ENCODE data around the gene EEFSEC.

Gene EEFSEC

DNA sequence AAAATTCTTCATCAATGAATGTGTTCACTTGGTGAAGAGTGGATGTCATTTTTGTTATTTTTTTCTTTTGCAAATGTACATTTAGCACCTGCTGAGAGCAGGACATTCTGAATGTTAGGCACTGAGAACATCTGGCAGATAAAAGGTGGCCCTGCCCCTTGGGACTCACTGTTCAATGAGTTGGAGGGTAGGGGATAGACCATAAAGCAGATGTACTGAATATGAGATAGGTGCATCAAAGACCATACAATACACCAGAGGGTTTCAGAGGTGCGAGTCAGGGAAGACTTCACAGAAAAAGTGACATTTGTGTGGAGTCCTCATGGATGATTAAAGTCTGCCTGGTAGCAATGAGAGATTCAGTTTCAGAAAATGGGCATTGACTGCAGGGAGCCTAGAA, 34.2 kb downstream of the EEFSEC start:
- no peak for DNase-seq

DNA sequence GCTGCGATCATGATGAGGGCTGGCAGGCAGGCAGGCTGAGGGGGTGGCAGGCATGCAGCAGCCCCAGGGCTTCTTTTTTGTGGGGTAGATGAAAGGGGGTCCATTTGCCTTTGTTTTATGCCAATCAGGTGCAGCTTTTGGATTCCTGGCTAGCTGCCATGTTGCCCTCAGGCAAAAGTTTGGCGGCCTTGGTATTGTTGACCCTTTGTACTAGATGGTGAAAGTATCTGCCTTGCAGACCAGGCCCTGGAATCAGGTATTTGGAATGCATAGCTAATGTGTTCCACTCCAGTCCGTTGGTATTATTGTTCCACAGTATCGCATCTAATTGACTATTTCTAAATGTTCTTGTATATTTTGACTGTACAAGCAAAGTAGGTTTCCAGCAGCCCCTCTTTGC, 35.0 kb downstream of the EEFSEC start:
- DNase-seq: no peak

DNA sequence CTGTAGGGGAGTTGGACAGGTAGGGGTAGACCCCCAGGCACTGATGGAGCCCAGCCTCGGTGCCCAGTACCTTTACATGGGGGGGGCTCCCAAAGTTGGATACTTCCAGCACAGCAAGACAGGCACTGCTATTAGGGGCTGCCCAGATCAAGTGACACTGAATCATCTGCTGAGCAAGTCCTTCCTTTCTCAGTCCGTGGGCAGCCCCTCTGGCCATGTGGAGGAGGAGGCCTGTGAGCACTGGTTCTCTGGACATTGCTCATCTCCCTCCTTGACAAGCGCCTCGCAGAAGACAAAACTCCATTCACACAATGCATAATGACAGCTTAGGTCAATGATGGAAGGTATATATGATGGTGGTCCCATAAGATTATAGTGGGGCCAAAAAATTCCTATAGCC, 35.7 kb downstream of the EEFSEC start:
- no peak for DNase-seq

DNA sequence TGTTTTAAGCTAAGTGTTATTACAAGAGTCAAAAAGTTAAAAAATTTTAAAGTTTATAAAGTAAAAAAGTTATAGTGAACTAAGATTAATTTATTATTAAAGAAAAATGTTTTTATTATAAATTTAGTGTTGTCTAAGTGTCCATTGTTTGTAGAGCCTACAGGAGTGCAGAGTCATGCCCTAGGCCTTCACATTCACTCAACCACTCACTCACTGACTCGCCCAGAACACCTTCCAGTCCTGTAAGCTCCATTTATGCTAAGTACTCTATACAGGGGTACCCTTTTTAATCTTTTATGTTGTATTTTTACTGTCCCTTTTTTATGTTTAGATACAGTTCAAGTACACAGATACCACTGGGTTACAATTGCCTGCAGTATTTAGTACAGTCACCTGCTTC, 37.2 kb downstream of the EEFSEC start:
- DNase-seq: no peak

DNA sequence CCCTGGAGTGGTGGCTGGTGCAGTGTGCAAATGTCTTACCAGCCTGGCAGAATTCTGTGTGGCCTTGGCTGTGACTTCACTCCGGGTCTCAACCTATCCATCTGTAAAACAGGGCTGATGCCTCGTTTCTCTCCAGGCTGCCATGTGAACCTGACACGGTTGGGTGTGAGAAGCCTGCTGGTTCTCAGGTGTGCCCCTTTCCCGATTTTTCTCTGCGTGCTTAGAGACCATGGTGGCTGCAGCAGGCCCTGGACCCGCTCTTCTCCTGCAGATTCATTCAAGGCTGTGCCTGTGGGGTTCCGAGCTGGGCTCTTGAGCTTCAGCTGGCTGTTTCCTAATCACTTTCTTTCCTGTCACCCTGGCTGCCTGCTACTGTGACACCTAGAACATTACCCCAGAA, 38.9 kb downstream of the EEFSEC start:
- no peak for DNase-seq

DNA sequence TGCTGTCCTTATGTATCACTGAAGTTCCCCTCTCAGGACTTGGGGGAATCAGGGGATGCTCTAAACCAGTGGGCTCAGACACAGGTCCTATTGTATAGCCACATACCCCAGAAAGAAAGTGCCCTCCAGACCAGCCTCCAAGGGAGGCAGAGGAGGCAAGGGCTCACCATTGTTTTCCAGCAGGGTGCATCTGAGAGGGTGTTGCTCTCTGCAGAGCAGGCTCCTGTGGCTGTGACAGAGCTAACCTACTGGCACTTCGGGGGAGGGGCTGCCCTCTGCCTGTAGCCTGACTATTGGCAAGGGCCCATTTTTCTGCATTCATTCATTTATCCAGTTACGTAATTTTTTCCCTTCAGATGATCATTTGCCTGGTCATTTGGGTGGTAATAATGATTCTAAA, 39.9 kb downstream of the EEFSEC start:
- no peak for DNase-seq

DNA sequence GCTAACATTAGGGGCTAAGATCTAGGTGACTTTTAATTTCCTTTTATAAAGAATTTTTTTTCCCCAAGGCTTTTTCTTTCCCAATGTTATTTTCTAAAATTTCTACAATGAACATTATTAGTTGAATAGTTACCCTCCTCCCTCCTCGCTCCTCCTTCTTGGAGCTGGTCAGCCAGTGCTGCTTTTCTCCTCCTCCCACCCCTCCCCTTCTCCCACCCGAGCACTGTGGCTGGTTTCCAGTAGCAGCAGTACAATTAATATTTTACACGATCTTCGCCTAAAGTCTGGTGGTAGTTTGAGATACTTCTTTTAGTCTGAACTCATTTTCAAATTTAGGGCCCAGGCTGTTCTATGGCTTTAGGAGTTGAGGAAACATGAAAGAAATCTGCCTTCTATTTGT, 41.6 kb downstream of the EEFSEC start:
- no peak for DNase-seq

DNA sequence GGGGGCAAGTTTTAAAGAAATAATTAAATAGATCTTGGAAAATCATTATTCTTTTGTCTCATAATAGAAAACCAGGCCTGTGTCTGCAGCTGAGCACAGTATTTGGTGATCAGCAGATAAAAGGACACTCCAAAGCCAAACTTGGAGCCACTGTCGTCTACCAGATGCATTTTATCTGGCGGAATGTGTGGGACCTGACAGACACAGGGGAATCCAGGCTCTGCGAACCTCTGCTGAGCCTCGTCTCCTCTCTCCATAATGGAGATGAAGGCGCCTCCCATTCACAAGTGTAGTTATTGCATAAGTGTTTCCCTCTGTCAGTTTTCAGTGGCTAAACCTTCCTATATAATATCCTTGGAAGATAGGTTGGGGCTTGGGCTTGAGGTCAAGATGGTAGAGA, 42.1 kb downstream of the EEFSEC start:
- no peak for DNase-seq

DNA sequence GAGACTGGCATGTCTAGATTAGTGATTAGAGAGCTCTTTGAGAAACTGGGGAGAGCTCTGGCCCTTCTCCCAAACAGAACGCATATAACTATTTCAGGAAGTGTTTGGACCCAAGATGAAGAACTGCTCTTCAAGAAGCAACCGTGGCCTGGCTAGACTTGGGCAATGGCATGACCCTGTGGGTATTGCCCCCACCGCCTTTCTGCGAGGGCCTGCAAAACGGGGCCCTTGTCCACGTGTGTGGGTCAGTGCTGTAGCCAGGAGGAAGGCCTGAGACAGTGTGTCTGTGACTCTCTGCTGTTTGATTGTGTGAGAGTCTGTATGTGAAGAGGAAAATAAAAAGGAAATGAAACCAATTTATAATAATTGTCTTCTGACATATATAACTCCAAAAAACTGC, 42.5 kb downstream of the EEFSEC start:
- DNase-seq: no peak

DNA sequence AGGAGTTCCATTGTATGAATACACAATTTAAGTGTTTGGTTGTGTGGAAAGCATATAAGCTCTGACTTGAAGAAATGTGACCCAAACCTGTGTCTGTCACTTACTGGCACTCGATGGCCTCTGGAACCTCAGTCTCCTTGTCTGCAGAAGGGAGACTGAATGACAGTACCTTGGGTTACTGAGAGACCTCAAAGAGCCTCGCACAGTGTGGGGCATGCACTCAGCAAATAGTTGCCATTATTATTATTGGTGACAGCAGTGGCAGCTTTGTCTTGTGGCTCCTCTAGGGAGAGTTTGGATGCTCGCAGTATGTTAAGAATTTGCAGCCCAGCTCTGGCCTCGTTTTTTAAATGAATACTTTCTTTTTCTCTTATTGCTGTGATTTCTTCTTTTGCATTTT, 43.4 kb downstream of the EEFSEC start:
- no peak for DNase-seq

DNA sequence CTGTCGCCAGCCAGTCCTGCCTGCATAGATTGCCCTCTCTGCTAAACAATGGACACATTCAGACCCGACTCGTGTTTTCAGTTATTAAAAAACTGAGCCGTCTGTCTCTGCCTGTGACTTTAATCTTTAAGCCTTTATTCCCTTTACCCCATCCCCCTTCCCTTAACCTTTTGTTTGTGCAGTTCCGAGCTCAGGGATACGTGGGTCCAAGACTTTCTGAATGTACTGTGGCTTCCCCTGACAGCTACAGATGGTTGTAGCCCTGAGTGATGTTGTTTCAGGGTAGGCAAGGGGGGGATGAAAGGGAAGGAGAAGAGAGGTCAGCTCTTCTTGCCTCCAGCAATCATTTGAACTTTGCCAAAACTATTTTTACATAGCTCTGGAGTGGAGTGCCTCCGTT, 44.6 kb downstream of the EEFSEC start:
- no peak for DNase-seq

DNA sequence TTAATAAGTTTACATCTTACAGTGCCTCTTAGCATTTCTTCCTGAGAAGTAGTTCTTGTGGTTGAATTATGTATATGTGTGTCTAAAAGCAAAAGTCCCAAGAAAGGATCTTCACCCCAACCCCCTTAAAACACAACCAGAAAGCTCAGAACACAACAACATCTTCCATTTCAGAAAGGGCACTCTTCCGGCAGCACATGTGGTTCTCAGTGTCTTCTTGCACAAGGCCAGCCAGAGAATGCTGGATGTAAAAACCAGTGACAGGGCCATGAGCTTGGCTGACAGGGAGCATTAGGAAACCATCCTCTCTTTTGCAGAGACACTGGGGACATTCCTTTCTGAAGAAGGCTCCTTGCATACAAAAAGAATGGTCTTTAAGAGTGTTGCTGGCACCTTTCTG, 45.0 kb downstream of the EEFSEC start:
- no peak for DNase-seq

DNA sequence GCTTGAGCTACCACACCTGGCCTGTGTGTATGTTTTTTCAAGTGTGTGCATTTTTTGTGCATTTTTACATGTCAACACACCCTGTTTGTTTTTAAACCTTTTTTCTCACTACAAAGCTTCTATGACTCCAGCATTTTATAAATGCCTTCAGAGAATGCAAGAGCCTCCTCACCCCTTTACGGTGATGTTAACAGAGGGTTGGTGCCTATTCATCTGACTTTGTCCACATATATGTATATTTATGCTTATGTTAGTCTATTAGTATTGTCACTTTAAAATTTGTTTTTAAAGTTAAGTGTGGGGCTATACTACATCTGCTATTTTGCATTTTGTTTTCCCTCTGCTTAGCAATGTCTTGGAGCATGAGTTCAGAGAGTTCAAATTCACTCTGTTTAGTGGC, 45.8 kb downstream of the EEFSEC start:
- DNase-seq: no peak

DNA sequence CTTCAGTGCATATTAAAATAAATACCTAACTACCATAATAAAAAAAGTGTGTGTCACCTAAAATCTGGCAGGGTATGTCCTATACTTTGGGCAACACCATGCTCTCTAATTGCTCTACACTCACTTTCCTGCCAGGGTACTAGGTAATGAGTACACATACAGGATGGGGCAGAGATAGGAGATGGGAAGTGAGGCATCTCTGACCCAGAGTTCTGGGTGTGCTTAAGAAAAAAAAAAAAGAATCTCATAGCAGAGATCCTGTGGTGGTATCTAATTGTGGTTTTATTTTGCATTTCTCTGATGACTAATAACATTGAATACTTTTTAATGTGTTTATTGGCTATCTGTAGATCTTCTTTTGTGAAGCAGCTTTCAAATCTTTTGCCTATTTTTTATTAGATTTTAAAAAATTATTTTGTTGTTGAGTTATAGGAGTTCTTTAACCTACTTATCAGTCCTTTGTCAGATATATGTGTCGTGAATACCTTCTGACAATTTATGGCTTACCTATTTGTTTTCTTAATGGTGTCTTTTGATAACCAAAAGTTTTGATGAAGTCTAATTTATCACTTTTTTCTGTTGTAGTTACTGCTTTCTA, 48.0 kb downstream of the EEFSEC start:
- DNase-seq: no peak

DNA sequence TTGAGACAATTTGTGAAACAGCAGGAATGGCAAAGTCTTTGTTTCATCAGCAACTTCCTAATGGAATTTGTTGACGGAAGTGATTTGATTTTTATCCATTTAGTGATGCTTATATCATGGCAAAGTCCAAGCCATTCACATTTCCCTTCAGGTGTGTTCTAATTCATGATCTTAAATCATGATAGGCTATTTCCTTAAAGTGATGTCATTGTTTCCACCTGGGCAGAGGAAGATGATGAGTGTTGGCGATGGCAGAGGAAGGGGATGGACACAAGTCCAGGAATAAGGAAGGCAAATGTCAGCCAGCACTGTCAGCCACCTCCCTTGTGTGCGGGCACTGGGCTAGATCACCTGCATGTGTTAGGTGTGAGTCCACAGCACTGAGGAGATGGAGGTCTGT, 49.9 kb downstream of the EEFSEC start:
- DNase-seq: no peak

DNA sequence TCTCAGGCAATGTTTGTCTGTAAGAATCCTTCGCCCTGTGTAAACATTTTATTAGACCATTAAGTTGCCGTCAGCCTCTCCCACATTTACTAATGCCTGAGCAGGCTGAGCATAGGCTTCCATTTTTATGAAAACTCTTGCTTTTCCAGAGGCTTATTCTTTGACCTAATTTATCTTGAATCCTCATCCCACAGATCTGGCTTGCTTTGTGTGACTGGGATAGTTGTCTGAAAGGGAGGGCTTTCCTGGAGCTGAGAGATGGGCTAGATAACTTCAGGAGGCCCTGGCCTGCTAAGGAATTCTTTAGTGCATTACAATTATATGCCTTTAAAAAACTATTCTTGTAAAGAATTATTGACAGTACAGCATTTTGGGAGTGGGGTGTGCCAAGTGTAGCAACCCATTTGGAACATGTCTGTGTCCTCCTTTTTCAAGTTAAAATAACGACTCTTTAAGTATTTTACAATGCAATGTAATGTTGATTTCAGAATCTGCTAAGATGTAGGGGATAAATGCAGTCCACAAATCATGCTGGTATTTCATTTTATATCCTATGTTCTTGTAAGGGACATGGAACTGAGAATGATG, 52.4 kb downstream of the EEFSEC start:
- DNase-seq: no peak

DNA sequence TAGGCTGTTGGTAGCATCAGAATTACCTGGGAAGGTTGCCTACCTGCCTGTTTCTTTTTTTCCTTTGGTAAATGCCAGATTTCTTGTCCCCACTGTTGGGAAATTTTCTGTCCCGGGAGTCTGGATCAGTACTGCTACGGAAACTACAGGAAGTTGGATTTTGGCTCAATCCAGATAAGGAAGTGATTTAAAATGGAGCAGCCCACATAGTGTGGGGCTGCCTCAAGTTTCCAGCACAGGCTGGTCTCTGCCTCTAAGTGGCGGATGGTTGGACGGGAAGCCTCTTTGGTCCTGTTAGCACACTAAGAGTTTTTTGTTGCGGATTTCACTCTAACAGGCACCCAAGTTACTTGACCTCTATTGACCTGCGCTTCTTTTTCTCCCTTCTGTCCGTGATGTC, 54.7 kb downstream of the EEFSEC start:
- DNase-seq: no peak

DNA sequence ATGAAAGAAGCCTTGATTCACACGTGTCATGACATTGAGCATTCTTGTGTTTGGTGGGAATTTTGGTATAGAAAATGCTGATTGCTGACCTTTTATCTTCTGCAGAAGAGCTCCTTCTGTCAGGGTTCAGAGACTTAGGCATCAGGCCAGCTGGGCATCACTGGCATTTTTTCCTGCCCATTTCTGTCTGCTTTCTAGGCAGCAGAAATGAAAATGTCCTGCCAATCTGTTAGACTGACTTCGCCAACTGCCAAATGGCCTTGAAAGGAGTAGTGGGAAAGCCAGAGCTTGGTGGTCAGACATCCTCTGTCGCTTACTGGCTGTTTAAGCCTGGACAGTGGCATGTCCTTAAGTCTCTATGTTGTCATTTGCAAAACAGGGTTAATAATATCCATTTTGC, 57.4 kb downstream of the EEFSEC start:
- DNase-seq: no peak

DNA sequence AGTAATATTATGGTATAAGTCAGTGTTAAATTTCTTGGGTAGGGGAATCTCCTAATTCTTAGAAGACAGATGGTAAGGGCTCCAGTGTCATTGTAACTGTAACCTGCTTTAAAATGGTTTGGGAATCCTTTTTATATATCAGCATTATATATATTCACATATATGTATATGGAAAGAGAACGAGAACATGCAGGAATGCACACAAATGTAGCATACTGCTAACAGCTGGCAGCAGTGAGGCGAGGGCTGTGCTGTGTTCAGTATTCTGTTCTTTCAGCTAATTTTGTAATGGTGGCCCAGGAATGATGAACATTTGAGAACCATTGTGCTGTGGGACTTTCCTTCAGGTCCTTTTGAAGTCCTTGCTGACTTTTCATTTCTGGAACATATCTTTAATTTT, 60.8 kb downstream of the EEFSEC start:
- DNase-seq: no peak

DNA sequence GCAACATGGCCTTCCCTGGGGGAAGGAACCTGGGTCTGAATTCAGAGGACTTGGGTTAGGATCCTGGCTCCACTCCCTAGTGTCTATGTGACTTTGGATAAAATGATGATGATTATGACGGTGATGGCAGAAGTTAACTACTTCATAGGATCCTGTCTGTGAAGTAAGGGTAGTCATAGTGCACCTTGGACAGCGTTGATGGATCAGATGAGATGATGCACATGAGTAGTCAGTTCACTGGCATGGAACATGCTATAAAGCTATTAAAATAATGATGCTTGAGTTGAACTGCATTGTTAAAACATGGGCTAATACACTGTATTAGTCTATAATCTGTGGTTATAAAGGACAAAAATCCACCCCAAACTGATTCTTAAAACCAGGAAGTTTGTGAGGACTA, 62.0 kb downstream of the EEFSEC start:
- no peak for DNase-seq

DNA sequence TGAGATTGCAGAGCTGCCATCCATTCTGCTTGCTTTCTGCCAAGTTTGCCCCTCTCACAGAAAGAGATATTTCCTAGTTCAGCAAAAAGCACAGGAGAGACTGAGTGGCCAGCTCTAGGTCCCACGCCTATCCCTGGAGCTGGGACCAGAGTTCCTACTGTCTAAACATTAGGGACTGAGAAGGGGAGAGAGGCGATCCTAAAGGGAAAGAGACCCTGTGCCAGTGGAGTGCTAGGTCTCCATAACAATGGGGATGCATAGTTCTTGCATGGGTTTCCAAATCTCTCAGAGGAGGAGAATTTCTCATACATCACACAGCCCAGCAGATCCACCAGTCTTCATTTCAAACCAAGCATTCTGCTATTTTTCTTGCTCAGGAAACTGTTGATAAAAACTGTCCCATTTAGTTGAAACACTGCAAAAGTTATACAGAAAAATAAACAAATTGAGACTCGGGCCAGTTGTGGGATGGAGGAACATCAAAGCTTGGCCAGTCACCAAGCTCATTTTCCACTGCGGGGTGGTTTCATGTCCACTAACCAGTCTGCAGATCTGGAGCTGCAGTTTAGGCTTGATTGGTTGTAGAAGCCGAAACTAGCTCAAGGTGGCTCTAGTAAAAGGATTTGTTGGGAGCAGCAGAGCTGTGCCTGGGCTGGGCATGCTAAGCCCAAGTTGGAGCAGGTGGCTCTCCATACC, 62.7 kb downstream of the EEFSEC start:
- no peak for DNase-seq

DNA sequence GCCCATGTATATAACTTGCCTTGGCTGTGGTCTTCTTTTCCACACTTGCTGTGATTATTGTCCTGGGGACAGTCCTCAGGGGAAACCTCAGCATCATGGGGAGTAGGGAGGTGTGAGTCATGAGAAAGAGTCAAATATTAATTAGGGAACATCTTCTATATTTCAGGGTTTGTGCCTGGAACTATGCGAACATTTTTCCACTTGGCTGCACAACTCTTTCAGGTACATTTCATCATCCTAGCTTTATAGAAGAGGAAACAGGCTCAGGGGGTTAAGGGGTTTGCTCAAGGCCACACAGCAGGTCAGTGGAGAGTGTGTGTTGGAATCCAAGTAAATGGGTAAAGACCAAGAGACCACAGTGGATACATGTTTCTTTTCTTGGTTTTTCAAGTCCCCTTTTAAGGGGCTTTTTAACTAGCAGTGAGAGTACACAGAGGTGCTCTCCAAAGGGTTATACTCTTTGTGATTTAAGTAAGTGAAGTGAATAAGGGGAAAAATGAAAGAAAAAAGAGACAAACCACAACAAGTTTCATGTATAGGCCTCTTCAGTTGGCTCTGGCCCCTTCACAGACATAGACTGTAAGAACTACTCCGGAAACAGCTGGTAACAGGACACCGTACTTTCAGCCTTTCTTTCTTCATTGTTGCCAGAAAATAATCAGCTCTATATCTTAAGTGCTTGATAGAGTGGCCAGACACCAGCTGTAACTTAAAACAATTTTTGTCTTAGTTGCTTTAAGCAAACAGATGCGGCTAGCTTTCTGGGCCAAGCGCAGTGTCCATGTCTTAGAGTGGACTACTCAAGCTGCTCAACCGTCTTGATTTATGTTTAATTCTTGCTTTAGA, 64.6 kb downstream of the EEFSEC start:
- DNase-seq: peak; percentile 7

DNA sequence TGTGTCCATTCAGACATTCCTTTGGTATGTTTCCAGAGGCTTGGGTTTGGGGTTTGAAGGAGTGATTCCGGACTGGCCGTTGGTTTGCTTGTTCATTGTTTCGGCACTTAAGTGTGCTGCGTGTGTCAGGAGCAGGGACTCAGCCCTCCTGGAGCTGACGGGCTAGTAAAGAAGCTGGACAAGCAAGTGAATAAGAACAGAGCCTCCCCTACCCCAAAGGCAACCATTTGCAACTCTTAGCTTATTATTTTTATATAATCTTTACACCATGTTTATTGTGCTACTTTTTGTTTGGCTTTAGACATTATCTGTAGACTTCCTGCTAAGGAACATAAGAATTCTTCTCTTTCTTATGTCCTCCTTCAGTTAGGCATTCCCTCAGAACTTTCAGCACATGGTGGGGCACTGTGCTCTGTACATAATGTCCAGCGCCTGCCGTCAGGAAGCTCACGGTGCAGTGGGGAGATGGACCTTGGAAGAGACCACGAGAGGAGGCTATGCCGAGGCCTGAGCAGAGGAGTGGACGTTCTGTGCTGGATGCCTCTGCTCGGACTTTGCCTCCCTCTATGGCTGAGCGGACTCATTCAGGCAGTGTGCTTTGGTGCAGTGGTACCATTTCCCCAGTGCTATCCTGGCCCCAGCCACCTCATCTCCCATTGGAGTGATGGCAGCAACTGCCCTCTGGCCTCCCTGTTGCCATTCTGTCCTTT, 65.4 kb downstream of the EEFSEC start:
- DNase-seq: no peak

Data from RPMI8226 (cell line).